Stimulated activated CD8-positive, alpha-beta memory T cell treated with anti-CD3 and anti-CD28 coated beads, Interleukin-12 subunit alpha, Interleukin-12 subunit beta, amount 100 ng/mL, for 1 hour (primary cell): Measurements from ENCODE around the gene SLC10A6.

Source experiments
- DNase-seq: peaks from one replicate; pipeline ENCODE4 v3.0.0-alpha.2; 2020; ENCODE audit warnings: low read depth

SLC10A6 gene

DNA sequence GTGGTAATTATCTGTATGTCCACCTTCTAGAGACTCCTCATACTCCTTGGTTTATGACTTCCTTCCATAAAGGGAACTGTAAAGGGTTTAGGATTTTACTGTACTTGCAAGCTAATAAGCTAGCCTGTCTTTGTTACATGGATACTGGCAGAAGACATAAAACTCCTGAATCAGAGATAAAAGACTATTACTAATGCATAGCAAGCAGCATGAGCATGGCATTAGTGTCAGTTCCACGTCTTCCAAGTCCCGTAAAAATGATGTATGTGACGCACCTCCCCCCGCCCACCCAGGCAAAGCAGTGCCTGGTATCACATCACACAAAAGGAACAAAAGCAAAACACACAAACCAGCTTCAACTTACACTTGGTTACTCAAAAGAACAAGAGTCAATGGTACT lies 71.0 kb downstream of the SLC10A6 start:
- DNase-seq, result no peak

DNA sequence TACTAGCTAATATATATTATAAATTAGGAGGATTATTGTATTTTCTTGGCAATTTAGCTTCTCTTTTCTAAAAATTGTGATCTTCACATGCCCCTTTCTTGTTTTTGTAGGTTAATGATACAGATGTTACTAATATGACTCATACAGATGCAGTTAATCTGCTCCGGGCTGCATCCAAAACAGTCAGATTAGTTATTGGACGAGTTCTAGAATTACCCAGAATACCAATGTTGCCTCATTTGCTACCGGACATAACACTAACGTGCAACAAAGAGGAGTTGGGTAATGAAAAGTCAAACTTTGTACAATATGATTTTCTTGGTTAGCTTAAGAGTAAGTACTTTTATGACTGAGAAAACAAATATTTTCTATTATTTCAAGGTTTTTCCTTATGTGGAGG lies 74.1 kb downstream of the SLC10A6 start:
- DNase-seq, result no peak
